HG03457 (cell line): Measurements from ENCODE around the gene SMCO3.
"Not testable (repeated sequence)": the region's sequence is repeated elsewhere in the genome, so short reads cannot be mapped to it uniquely, and the experiment has no call there.

Experiments
- ATAC-seq: cut with Tn5 transposase; IDR thresholded peaks from one replicate; pipeline ENCODE4 v1.9.1; 2021; ENCODE audit warnings: moderate number of reproducible peaks; ENCODE audit not compliant: unreplicated experiment

The SMCO3 gene

GRCh38 chr12:14775636-14775980 is 38.4 kb downstream of the SMCO3 start:
- ATAC-seq: no peak

GRCh38 chr12:14774906-14775635 is 38.9 kb downstream of the SMCO3 start:
- no peak for ATAC-seq

GRCh38 chr12:14774074-14774905 is 39.7 kb downstream of the SMCO3 start:
- ATAC-seq: peak; percentile 51

- ATAC-seq: peak; percentile 12
Measured at GRCh38 chr12:14773685-14774073, 40.3 kb downstream of the SMCO3 start.

- ATAC-seq: no peak
Measured at GRCh38 chr12:14772946-14773345, 41.0 kb downstream of the SMCO3 start.

- no peak for ATAC-seq
Measured at GRCh38 chr12:14771651-14772137, 42.3 kb downstream of the SMCO3 start.

- peak; percentile 11 for ATAC-seq
Measured at GRCh38 chr12:14770496-14771461, 43.2 kb downstream of the SMCO3 start.

- ATAC-seq: peak; percentile 28
Measured at GRCh38 chr12:14769969-14770495, 44.0 kb downstream of the SMCO3 start.

- no peak for ATAC-seq
Measured at GRCh38 chr12:14769466-14769968, 44.5 kb downstream of the SMCO3 start.

GRCh38 chr12:14768823-14769405 is 45.1 kb downstream of the SMCO3 start:
- no peak for ATAC-seq

GRCh38 chr12:14767617-14768016 is 46.4 kb downstream of the SMCO3 start:
- no peak for ATAC-seq

GRCh38 chr12:14766649-14767215 is 47.2 kb downstream of the SMCO3 start:
- ATAC-seq: no peak

- not testable (repeated sequence) for ATAC-seq
Measured at GRCh38 chr12:14766020-14766419, 48.0 kb downstream of the SMCO3 start.

GRCh38 chr12:14765398-14765797 is 48.6 kb downstream of the SMCO3 start:
- no peak for ATAC-seq

- ATAC-seq: not testable (repeated sequence)
Measured at GRCh38 chr12:14759711-14760280, 54.2 kb downstream of the SMCO3 start.

- no peak for ATAC-seq
Measured at GRCh38 chr12:14756334-14757143, 57.4 kb downstream of the SMCO3 start.
